Activated T-helper 1 cell treated with anti-CD3 and anti-CD28 coated beads, Interleukin-12 subunit alpha, Interleukin-12 subunit beta, Interleukin-2, Interleukin-4 antibody, amounts not matched to agents 30 ng/mL and 10 ng/mL and 1 ng/mL, durations not matched to agents 14 hours and 24 hours and 36 hours (primary cell): Measurements from ENCODE around the gene PLIN1. TPM values are rescaled to one million over a fixed set of nuclear protein-coding genes. Genes with fewer than 3 reads are reported as not detected.

ENCODE experiments used
- DNase-seq: peaks from one replicate; pipeline ENCODE4 v3.0.0; 2021; ENCODE audit warnings: low spot score
- H3K27ac Mint-ChIP-seq: one replicate; pipeline ENCODE4 v1.8.0; 2021; ENCODE audit warnings: mild to moderate bottlenecking, mixed read lengths
- H3K27me3 Mint-ChIP-seq: one replicate; pipeline ENCODE4 v1.8.0; 2022; ENCODE audit warnings: mild to moderate bottlenecking, moderate library complexity, mixed read lengths; ENCODE audit not compliant: insufficient read depth
- H3K36me3 Mint-ChIP-seq: one replicate; pipeline ENCODE4 v1.8.0; 2021; ENCODE audit warnings: low read depth, mixed read lengths
- H3K4me1 Mint-ChIP-seq: one replicate; pipeline ENCODE4 v1.8.0; 2021; ENCODE audit warnings: low read depth, mixed read lengths
- H3K4me3 Mint-ChIP-seq: one replicate; pipeline ENCODE4 v1.8.0; 2021; ENCODE audit warnings: mild to moderate bottlenecking, moderate library complexity, mixed read lengths
- H3K9me3 Mint-ChIP-seq: one replicate; pipeline ENCODE4 v1.8.0; 2021; ENCODE audit warnings: mixed read lengths
- intact Hi-C: fragments of 100-400 bp; cut with micrococcal nuclease; formaldehyde crosslinking; loops from one replicate; pipeline ENCODE4 v1.15.1; 2024
- total RNA-seq: library from RNA; stranded (reverse); gene quantifications from 2 replicates; pipeline ENCODE4 v1.2.3, GENCODE V29; 2022

Gene PLIN1
- total RNA-seq, 1 donor from 2014 or later: not detected

- intact Hi-C loops: no loop called here
- Mint-ChIP-seq H3K4me1 (peaks cover 10% of the 10 kb centered on the region), H3K9me3 (no peaks in the 10 kb centered on the region), H3K27me3 (no peaks in the 10 kb centered on the region), H3K4me3 (no peak overlapping the region), H3K27ac (no peak overlapping the region), H3K36me3 (no peaks in the 10 kb centered on the region)
- no peak for DNase-seq
Observed at GRCh38 chr15:89686522-89686921, 7.4 kb upstream of the PLIN1 start.

GRCh38 chr15:89685995-89686394 lies 6.8 kb upstream of the PLIN1 start:
- Mint-ChIP-seq H3K27me3 (no peaks in the 10 kb centered on the region), H3K36me3 (no peaks in the 10 kb centered on the region), H3K4me1 (peaks cover 7% of the 10 kb centered on the region), H3K4me3 (no peak overlapping the region), H3K9me3 (no peaks in the 10 kb centered on the region), H3K27ac (no peak overlapping the region)
- intact Hi-C loops: no loop called here
- DNase-seq: no peak

GRCh38 chr15:89681146-89681545 lies 2.0 kb upstream of the PLIN1 start:
- no peak for DNase-seq
- Mint-ChIP-seq H3K36me3 (no peaks in the 10 kb centered on the region), H3K4me3 (no peak overlapping the region), H3K27ac (no peak overlapping the region), H3K27me3 (peaks cover 10% of the 10 kb centered on the region), H3K4me1 (no peaks in the 10 kb centered on the region), H3K9me3 (no peaks in the 10 kb centered on the region)
- intact Hi-C loops: no loop called here

GRCh38 chr15:89680282-89680873 lies 1.2 kb upstream of the PLIN1 start:
- H3K36me3 Mint-ChIP-seq: no peaks in the 10 kb centered on the region
- H3K4me1 Mint-ChIP-seq: no peaks in the 10 kb centered on the region
- no peak overlapping the region for H3K4me3 Mint-ChIP-seq
- H3K9me3 Mint-ChIP-seq: no peaks in the 10 kb centered on the region
- intact Hi-C loops: no loop called here
- H3K27me3 Mint-ChIP-seq: peaks cover 10% of the 10 kb centered on the region
- no peak overlapping the region for H3K27ac Mint-ChIP-seq
- no peak for DNase-seq

GRCh38 chr15:89677381-89677780 lies 1.8 kb downstream of the PLIN1 start:
- Mint-ChIP-seq H3K9me3 (no peaks in the 10 kb centered on the region), H3K27ac (no peak overlapping the region), H3K4me3 (no peak overlapping the region), H3K36me3 (no peaks in the 10 kb centered on the region), H3K27me3 (peaks cover 10% of the 10 kb centered on the region), H3K4me1 (no peaks in the 10 kb centered on the region)
- DNase-seq: no peak
- intact Hi-C loops: no loop called here

GRCh38 chr15:89675606-89676005 lies 3.6 kb downstream of the PLIN1 start:
- Mint-ChIP-seq H3K36me3 (no peaks in the 10 kb centered on the region), H3K9me3 (no peaks in the 10 kb centered on the region), H3K27ac (no peak overlapping the region), H3K27me3 (peaks cover 10% of the 10 kb centered on the region), H3K4me1 (no peaks in the 10 kb centered on the region), H3K4me3 (no peak overlapping the region)
- DNase-seq: no peak
- intact Hi-C loops: no loop called here

- DNase-seq: no peak
- Mint-ChIP-seq H3K27me3 (peaks cover 8% of the 10 kb centered on the region), H3K9me3 (no peaks in the 10 kb centered on the region), H3K4me1 (no peaks in the 10 kb centered on the region), H3K4me3 (no peak overlapping the region), H3K36me3 (no peaks in the 10 kb centered on the region), H3K27ac (no peak overlapping the region)
- intact Hi-C loops: no loop called here
Observed at GRCh38 chr15:89674526-89674925, 4.6 kb downstream of the PLIN1 start.

GRCh38 chr15:89673165-89673512 lies 6.0 kb downstream of the PLIN1 start:
- peaks cover 11% of the 10 kb centered on the region for H3K27me3 Mint-ChIP-seq
- no peak overlapping the region for H3K27ac Mint-ChIP-seq
- no peak for DNase-seq
- intact Hi-C loops: no loop called here
- H3K4me3 Mint-ChIP-seq: no peak overlapping the region
- H3K4me1 Mint-ChIP-seq: no peaks in the 10 kb centered on the region
- H3K9me3 Mint-ChIP-seq: no peaks in the 10 kb centered on the region
- H3K36me3 Mint-ChIP-seq: no peaks in the 10 kb centered on the region

- H3K4me1 Mint-ChIP-seq: no peaks in the 10 kb centered on the region
- peaks cover 9% of the 10 kb centered on the region for H3K27me3 Mint-ChIP-seq
- no peaks in the 10 kb centered on the region for H3K36me3 Mint-ChIP-seq
- no peaks in the 10 kb centered on the region for H3K9me3 Mint-ChIP-seq
- H3K27ac Mint-ChIP-seq: no peak overlapping the region
- intact Hi-C loops: no loop called here
- no peak for DNase-seq
- H3K4me3 Mint-ChIP-seq: no peak overlapping the region
Observed at GRCh38 chr15:89672221-89673164, 6.7 kb downstream of the PLIN1 start.

GRCh38 chr15:89671687-89672086 lies 7.5 kb downstream of the PLIN1 start:
- intact Hi-C loops: no loop called here
- Mint-ChIP-seq H3K27ac (no peak overlapping the region), H3K4me3 (no peak overlapping the region), H3K9me3 (no peaks in the 10 kb centered on the region), H3K36me3 (no peaks in the 10 kb centered on the region), H3K27me3 (peaks cover 9% of the 10 kb centered on the region), H3K4me1 (no peaks in the 10 kb centered on the region)
- DNase-seq: no peak

- Mint-ChIP-seq H3K27ac (no peak overlapping the region), H3K9me3 (no peaks in the 10 kb centered on the region), H3K36me3 (no peaks in the 10 kb centered on the region), H3K4me3 (no peak overlapping the region), H3K4me1 (no peaks in the 10 kb centered on the region), H3K27me3 (peaks cover 7% of the 10 kb centered on the region)
- intact Hi-C loops: no loop called here
- DNase-seq: no peak
Observed at GRCh38 chr15:89670971-89671560, 8.1 kb downstream of the PLIN1 start.

- H3K36me3 Mint-ChIP-seq: peaks cover under 1% of the 10 kb centered on the region
- intact Hi-C loops: no loop called here
- H3K27me3 Mint-ChIP-seq: peaks cover 9% of the 10 kb centered on the region
- no peak overlapping the region for H3K4me3 Mint-ChIP-seq
- H3K9me3 Mint-ChIP-seq: no peaks in the 10 kb centered on the region
- H3K27ac Mint-ChIP-seq: no peak overlapping the region
- H3K4me1 Mint-ChIP-seq: peaks cover 1% of the 10 kb centered on the region
- no peak for DNase-seq
Observed at GRCh38 chr15:89669941-89670340, 9.2 kb downstream of the PLIN1 start.

- intact Hi-C loops: no loop called here
- H3K4me1 Mint-ChIP-seq: peaks cover 5% of the 10 kb centered on the region
Observed at GRCh38 chr15:89669309-89669865, 9.8 kb downstream of the PLIN1 start.

More at GRCh38 chr15:89669309-89669865, 9.8 kb downstream of the PLIN1 start:
- no peak for DNase-seq
- no peaks in the 10 kb centered on the region for H3K9me3 Mint-ChIP-seq
- H3K27me3 Mint-ChIP-seq: peaks cover 12% of the 10 kb centered on the region
- H3K27ac Mint-ChIP-seq: no peak overlapping the region
- H3K4me3 Mint-ChIP-seq: no peak overlapping the region
- peaks cover 3% of the 10 kb centered on the region for H3K36me3 Mint-ChIP-seq
